Naive B cell (primary cell): ENCODE data around the gene SIN3B. TPM values are rescaled to one million over a fixed set of nuclear protein-coding genes. Genes with fewer than 3 reads are reported as not detected.

ENCODE experiments used
- ATAC-seq, 2 donors: fragments of 150-1000 bp; cut with Tn5 transposase; 2 replicates each; pipeline ENCODE4 v1.10.0; 2021; ENCODE audit warnings: low read depth in 2 of 2, mild to moderate bottlenecking in 2 of 2, moderate library complexity in 2 of 2
- DNase-seq: peaks from one replicate; pipeline ENCODE4 v3.0.0; 2022
- H3K27ac Mint-ChIP-seq, 6 donors: one replicate each; pipeline ENCODE4 v1.8.0; 2020 to 2022; ENCODE audit warnings: mild to moderate bottlenecking in 6 of 6, mixed read lengths in 6 of 6, moderate library complexity in 5 of 6, inconsistent platforms in 2 of 6
- H3K27me3 Mint-ChIP-seq, 3 donors: one replicate each; pipeline ENCODE4 v1.8.0; 2021 to 2022; ENCODE audit warnings: mixed read lengths in 3 of 3, mild to moderate bottlenecking in 1 of 3
- H3K36me3 Mint-ChIP-seq, 2 donors: one replicate each; pipeline ENCODE4 v1.8.0; 2020 to 2022; ENCODE audit warnings: mixed read lengths in 2 of 2, inconsistent platforms in 1 of 2, mild to moderate bottlenecking in 1 of 2
- H3K4me1 Mint-ChIP-seq, 3 donors: one replicate each; pipeline ENCODE4 v1.8.0; 2020 to 2022; ENCODE audit warnings: mixed read lengths in 3 of 3, inconsistent platforms in 1 of 3, mild to moderate bottlenecking in 1 of 3, moderate library complexity in 1 of 3
- H3K4me3 Mint-ChIP-seq, 8 donors: one replicate each; pipeline ENCODE4 v1.8.0; 2020 to 2022; ENCODE audit warnings: mild to moderate bottlenecking in 8 of 8, mixed read lengths in 8 of 8, moderate library complexity in 8 of 8, inconsistent platforms in 2 of 8
- H3K9me3 Mint-ChIP-seq, 7 donors: one replicate each; pipeline ENCODE4 v1.8.0; 2020 to 2022; ENCODE audit warnings: mixed read lengths in 7 of 7, mild to moderate bottlenecking in 5 of 7, inconsistent platforms in 2 of 7, moderate library complexity in 1 of 7
- polyA plus RNA-seq, 6 donors: library from polyadenylated mRNA; unstranded; fragments of 300-500 nt; fragmentation: Illumina TruSeq; gene quantifications; one replicate each; pipeline ENCODE4 v1.2.3, GENCODE V29; 2021; ENCODE audit warnings: low read depth in 6 of 6

Gene SIN3B
- polyA plus RNA-seq, 6 donors from 2014 or later, result 4.8 to 13.0 (median 6.8) TPM

DNA sequence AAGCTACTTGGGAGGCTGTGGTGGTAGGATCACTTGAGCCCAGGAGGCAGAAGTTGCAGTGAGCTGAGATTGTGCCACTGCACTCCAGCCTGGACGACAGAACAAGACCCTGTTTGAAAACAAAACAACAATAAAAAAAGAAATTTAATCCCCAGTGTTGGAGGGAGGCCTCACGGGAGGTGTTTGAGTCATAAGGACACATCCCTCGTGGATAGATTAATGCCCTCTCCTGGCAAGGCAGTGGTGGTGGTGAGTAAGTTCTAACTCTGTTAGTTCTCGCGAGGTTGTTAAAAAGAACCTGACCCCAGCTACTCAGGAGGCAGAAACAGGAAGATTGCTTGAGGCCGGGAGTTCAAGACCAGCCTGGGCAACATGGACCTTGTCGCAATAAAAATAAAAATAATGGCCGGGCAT lies 27.6 kb upstream of the SIN3B start:
- ATAC-seq, result no peak
- peak overlapping the region in 2 of 8 donors; percentile 29 to 51 for H3K4me3 Mint-ChIP-seq
- peaks cover 12 to 29% (median 13%) of the 10 kb centered on the region in 3 donors for H3K4me1 Mint-ChIP-seq
- H3K9me3 Mint-ChIP-seq, result peaks cover under 1 to 12% (median 2%) of the 10 kb centered on the region in 7 donors
- peaks cover 3 to 8% of the 10 kb centered on the region in 2 donors for H3K36me3 Mint-ChIP-seq
- H3K27me3 Mint-ChIP-seq, result peaks cover 0 to 2% (median 0%) of the 10 kb centered on the region in 3 donors
- peak overlapping the region in 2 of 6 donors; percentile 65 to 69 for H3K27ac Mint-ChIP-seq
- DNase-seq, result no peak

DNA sequence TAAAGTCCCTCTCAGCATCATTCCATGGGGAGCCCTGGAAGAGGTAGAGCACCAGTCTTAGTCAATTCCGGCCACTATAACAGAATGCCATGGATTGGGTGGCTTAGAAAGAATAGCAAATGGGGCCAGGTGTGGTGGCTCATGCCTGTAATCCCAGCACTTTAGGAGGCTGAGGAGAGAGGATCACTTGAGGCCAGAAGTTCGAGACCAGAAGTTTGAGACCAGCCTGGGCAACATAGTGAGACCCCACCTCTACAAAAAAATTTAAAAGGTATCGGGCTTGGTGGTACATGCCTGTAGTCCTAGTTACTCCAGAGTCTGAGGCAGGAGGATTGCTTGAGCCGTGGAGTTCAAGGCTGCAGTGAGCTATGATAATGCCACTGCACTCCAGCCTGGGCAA lies 25.0 kb upstream of the SIN3B start:
- no peak for DNase-seq
- Mint-ChIP-seq H3K27me3 (no peaks in the 10 kb centered on the region), H3K9me3 (peaks cover 0 to 9% (median 0%) of the 10 kb centered on the region in 7 donors), H3K4me3 (peak overlapping the region in 1 of 8 donors; percentile 10), H3K4me1 (peaks cover 12 to 29% (median 13%) of the 10 kb centered on the region in 3 donors), H3K27ac (peak overlapping the region in 1 of 6 donors; percentile 57), H3K36me3 (no peaks in the 10 kb centered on the region)
- ATAC-seq, result no peak

DNA sequence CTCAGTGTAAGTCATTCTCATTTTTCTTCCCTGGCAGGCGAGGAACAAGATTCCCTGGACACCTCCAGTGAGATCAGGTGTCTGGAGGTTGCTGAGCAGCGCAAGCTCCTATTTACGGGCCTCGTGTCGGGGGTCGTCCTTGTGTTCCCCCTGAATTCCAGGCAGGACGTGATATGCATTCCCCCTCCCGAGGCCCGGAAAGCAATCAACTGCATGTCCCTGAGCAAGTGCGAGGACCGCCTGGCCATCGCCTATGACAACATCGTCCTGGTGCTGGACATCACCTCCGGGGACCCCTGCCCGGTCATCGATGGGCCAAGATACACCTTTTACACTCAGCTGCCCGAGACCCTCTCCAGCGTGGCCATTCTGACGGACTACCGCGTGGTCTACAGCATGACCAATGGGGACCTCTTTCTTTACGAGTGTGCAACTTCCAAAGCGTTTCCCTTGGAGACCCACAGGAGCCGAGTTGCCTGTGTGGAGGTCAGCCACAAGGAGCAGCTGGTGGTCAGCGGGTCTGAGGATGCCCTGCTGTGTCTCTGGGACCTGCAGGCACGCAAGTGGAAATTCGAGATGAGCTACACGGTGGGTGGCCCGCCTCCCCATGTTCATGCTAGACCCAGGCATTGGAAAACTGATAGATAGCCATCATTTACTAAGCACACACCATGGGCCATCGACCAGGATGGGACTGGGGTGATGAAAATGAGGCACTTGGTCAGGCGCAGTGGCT lies 21.5 kb upstream of the SIN3B start:
- Mint-ChIP-seq H3K36me3 (peaks cover 0 to 2% of the 10 kb centered on the region in 2 donors), H3K4me1 (peaks cover 7 to 13% (median 8%) of the 10 kb centered on the region in 3 donors), H3K9me3 (peaks cover 0 to 20% (median 5%) of the 10 kb centered on the region in 7 donors), H3K27ac (no peak overlapping the region), H3K4me3 (no peak overlapping the region), H3K27me3 (peaks cover 0 to under 1% (median 0%) of the 10 kb centered on the region in 3 donors)
- ATAC-seq, result no peak
- DNase-seq, result no peak

DNA sequence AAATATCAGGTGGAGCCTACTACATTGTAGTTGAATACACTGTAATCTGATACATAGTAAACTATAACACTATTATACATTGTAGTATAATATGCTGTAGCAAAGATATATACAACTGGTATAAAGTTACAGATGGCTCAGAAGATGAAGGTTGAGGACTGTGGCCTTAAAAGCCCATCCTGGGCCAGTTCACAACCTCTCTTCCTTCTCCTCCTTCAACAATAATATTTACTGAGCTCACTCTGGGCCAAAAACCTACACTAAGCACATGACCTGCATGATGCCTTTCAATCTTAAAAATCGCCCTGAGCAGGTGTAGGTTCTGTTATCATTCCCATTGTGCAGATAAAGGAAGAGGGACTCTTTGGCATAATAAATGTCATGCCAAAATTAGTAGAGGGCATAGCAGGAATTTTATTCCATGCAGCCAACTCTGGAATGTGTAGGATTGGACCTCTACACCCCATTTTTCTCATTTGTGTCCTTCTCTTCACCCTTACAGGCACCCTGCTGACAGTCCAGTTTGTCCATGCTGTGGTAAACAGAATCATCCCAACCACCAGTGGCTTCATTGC lies 14.6 kb upstream of the SIN3B start:
- no peak overlapping the region for H3K4me3 Mint-ChIP-seq
- DNase-seq (no peak), ATAC-seq (no peak)
- H3K4me1 Mint-ChIP-seq, result no peaks in the 10 kb centered on the region
- peaks cover 0 to 15% (median 0%) of the 10 kb centered on the region in 3 donors for H3K27me3 Mint-ChIP-seq
- H3K9me3 Mint-ChIP-seq, result peaks cover 11 to 61% (median 43%) of the 10 kb centered on the region in 7 donors
- peaks cover 6 to 19% of the 10 kb centered on the region in 2 donors for H3K36me3 Mint-ChIP-seq
- H3K27ac Mint-ChIP-seq, result no peak overlapping the region

DNA sequence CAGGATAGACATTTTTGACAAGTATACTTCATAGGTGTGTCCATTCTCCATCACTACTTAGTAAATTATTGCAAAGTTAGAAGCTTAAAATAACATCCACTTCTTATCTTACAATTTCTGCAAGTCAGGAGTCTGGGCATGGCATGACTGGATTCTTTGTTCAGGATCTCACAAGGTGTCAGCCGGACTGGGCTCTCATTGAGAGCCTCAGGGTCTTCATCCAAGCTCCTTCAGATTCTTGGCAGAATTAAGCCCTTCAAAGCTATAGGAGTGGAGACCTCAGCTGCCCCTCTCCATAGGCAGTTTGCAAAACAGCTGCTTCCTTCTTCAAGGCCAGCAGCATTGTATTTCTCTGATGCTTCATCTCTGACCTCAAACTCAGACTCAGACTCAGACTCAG lies 9.1 kb upstream of the SIN3B start:
- peaks cover 7 to 23% (median 17%) of the 10 kb centered on the region in 7 donors for H3K9me3 Mint-ChIP-seq
- peaks cover under 1 to 29% (median 5%) of the 10 kb centered on the region in 3 donors for H3K27me3 Mint-ChIP-seq

DNA sequence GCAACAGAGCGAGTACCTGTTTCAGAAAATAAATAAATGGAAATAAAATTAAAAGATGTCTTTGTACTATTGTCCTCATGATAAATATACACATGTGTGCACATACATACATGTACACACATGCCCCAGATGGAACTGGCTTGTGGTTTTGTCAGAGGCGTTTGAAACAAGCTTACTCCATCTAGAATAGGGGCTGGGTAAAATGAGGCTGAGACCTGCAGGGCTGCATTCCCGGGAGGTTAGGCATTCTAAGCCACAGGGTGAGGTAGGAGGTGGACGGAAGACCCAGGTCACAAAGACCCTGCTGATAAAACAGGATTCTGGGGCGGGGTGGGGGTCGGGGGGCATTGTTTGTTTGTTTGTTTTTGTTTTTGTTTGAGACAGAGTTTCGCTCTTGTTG lies 8.1 kb upstream of the SIN3B start:
- DNase-seq (no peak), ATAC-seq (no peak)
- no peak overlapping the region for H3K27ac Mint-ChIP-seq
- H3K4me3 Mint-ChIP-seq, result no peak overlapping the region
- H3K27me3 Mint-ChIP-seq, result peaks cover 10 to 30% (median 15%) of the 10 kb centered on the region in 3 donors
- H3K4me1 Mint-ChIP-seq, result peaks cover 6 to 13% (median 9%) of the 10 kb centered on the region in 3 donors
- H3K36me3 Mint-ChIP-seq, result no peaks in the 10 kb centered on the region
- peaks cover 1 to 13% (median 8%) of the 10 kb centered on the region in 7 donors for H3K9me3 Mint-ChIP-seq

More for the DNA sequence above, 9.1 kb upstream of the SIN3B start:
- DNase-seq (no peak), ATAC-seq (no peak)
- Mint-ChIP-seq H3K4me3 (no peak overlapping the region), H3K27ac (no peak overlapping the region), H3K36me3 (peaks cover 6 to 9% of the 10 kb centered on the region in 2 donors), H3K4me1 (peaks cover 0 to 5% (median 1%) of the 10 kb centered on the region in 3 donors)

DNA sequence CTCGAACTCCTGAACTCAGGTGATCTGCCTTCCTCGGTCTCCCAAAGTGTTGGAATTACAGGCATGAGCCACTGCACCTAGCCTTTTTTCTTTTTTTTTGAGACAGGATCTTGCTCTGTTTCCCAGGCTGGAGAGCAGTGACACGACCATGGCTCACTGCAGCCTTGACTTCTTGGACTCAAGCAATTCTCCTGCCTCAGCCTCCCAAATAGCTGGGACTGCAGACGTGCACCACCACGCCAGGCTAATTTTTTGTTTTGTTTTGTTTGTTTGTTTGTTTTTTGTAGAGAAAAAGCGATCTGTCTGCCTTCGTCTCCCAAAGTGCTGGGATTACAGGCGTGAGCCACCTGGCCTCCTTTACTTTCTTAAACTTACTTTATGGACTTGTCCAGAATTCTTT lies 6.5 kb upstream of the SIN3B start:
- Mint-ChIP-seq H3K27ac (no peak overlapping the region), H3K27me3 (peaks cover 16 to 42% (median 30%) of the 10 kb centered on the region in 3 donors), H3K4me3 (no peak overlapping the region), H3K4me1 (peaks cover 9 to 13% (median 12%) of the 10 kb centered on the region in 3 donors), H3K36me3 (peaks cover 0 to 9% of the 10 kb centered on the region in 2 donors), H3K9me3 (peaks cover 0 to 3% (median 0%) of the 10 kb centered on the region in 7 donors)
- DNase-seq (no peak), ATAC-seq (no peak)

DNA sequence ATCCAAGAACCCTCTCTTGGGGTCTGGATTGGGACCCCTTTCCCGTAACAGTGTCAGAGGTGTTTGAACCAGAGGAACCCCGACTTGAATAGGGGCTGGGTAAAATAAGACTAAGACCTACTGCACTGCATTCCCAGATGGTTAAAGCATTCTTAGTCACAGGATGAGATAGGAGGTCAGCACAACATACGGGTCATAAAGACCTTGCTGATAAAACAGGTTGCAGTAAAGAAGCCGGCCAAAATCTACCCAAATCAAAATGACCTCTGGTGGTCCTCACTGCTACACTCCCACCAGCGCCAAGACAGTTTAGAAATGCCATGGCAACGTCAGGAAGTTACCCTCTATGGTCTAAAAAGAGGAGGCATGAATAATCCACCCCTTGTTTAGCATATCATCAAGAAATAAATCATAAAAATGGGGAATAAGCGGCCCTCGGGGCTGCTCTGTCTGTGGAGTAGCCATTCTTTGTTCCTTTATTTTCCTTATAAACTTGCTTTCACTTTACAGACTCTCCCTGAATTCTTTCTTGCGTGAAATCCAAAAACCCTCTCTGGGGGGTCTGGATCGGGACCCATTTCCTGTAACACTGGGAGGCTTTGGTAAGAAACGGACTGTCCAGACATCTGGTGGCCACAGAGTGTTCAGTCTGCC lies 4.4 kb upstream of the SIN3B start:
- DNase-seq (no peak), ATAC-seq (no peak)
- Mint-ChIP-seq H3K4me3 (peak overlapping the region in 3 of 8 donors; percentile 27 to 65 (median 50)), H3K36me3 (peaks cover 0 to 9% of the 10 kb centered on the region in 2 donors), H3K9me3 (peaks cover 0 to 2% (median 0%) of the 10 kb centered on the region in 7 donors), H3K27ac (peak overlapping the region in 1 of 6 donors; percentile 37), H3K4me1 (peaks cover 12 to 17% (median 15%) of the 10 kb centered on the region in 3 donors), H3K27me3 (peaks cover 16 to 42% (median 30%) of the 10 kb centered on the region in 3 donors)

DNA sequence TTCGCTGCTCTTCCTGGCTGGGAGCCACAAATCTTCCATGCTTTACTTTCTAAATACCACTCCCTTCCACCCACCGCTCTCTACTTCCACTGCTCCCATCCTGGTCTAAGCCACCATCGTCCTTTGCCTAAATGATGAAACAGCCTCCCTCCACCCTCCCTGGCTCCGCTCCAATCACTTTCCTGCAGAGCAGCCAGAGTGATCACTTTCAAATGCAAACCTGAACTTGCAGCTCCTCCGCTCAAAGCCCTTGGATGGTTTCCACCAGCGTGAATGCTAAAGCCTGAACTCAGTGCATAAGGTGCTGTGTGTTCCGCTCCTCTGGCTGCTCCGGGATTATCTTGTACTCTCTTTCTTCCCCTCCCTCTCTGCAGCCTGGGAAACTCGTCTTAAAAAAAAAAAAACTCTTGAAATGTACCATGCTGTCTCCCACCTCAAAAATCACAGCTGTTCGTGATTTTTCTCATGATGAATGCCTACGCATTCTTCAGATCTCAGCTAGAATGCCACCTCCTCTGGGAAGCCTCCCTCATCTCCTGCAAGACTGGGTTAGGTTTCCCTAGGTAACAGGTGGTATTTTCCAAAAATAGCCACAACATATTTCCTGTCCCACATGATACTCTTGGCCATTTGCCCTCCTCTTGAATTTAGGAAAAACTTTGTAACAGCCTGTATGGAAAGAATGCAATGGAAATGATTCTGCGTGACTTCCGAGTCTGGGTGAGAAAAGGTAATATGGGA lies 3.7 kb upstream of the SIN3B start:
- H3K4me3 Mint-ChIP-seq, result peak overlapping the region in 5 of 8 donors; percentile 17 to 78 (median 50)
- H3K36me3 Mint-ChIP-seq, result peaks cover 0 to 9% of the 10 kb centered on the region in 2 donors
- DNase-seq (no peak), ATAC-seq (no peak)
- peaks cover 17 to 24% (median 22%) of the 10 kb centered on the region in 3 donors for H3K4me1 Mint-ChIP-seq
- H3K27ac Mint-ChIP-seq, result no peak overlapping the region
- H3K9me3 Mint-ChIP-seq, result peaks cover 0 to 2% (median 0%) of the 10 kb centered on the region in 7 donors
- H3K27me3 Mint-ChIP-seq, result peaks cover 16 to 42% (median 30%) of the 10 kb centered on the region in 3 donors

DNA sequence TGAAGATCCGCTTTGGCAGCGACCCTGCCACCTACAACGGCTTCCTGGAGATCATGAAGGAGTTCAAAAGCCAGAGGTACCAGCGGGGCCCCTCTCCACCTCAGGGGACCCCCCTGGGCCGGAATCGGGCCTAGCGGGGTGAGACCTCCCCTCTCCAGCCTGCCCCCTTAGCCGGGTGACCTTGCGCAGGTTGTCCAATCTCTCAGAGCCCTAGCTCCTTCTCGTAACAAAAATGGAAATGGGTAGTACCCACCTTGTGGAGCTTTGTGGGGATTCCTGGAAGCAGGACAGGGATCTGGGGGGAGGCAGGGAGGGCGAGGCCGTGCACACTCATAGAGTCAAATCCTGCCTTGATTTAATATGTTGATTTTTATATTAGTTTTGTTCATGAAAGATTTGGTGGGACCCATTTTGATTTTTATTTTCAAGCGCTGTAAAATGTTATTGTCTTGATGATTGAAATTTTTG lies 658 bp downstream of the SIN3B start:
- H3K27me3 Mint-ChIP-seq, result peaks cover 16 to 27% (median 24%) of the 10 kb centered on the region in 3 donors
- H3K9me3 Mint-ChIP-seq, result peaks cover 0 to 2% (median 0%) of the 10 kb centered on the region in 7 donors
- H3K4me1 Mint-ChIP-seq, result peaks cover 34 to 63% (median 40%) of the 10 kb centered on the region in 3 donors
- ATAC-seq, result no peak
- no peak for DNase-seq
- peak overlapping the region; percentile 77 to 96 (median 84) for H3K4me3 Mint-ChIP-seq
- peak overlapping the region in 5 of 6 donors; percentile 16 to 87 (median 66) for H3K27ac Mint-ChIP-seq
- peaks cover 9 to 15% of the 10 kb centered on the region in 2 donors for H3K36me3 Mint-ChIP-seq

DNA sequence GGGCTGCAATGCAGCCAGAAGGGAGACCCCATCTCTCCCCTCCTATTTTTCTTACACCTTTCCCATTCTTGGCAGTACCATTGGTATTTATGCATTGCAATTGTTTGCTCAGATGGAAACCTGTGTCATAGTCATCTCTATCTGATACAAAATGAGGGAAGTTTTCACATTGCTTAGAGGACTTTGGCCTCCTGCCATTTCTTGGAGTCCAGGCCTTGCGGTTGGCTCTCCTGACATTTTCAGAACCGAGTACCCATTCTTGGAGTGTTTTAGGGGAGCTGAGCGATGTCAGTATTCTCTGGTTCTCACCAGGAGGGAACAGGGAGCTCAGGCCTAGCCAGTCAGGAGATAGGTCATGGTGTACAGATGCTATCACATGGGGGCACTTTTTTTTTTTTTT lies 1.5 kb downstream of the SIN3B start:
- no peak for ATAC-seq
- H3K36me3 Mint-ChIP-seq, result peaks cover 9 to 15% of the 10 kb centered on the region in 2 donors

DNA sequence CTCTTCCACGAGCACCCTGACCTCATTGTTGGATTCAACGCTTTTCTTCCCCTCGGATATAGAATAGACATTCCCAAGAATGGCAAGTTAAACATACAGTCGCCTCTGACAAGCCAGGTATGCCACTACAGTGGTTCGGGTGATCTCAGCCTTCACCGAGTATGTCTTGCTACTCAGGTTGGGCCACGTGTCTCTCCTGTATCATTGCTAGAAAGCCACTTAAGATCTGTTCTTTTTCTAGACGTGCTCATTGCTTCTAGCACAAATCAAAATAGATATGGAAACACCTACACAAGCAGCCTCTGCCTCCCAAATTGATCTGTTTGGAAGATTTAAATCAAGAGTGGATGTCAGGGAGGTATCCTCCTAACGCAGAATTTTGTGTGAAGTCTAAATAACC lies 2.3 kb downstream of the SIN3B start:
- ATAC-seq, result no peak
- peaks cover 4 to 11% (median 10%) of the 10 kb centered on the region in 3 donors for H3K27me3 Mint-ChIP-seq
- H3K9me3 Mint-ChIP-seq, result peaks cover 0 to 2% (median 0%) of the 10 kb centered on the region in 7 donors
- DNase-seq, result no peak
- H3K36me3 Mint-ChIP-seq, result peaks cover 12 to 15% of the 10 kb centered on the region in 2 donors
- H3K27ac Mint-ChIP-seq, result peak overlapping the region in 2 of 6 donors; percentile 3 to 26
- H3K4me3 Mint-ChIP-seq, result peak overlapping the region in 6 of 8 donors; percentile 1 to 89 (median 38)
- H3K4me1 Mint-ChIP-seq, result peaks cover 35 to 68% (median 39%) of the 10 kb centered on the region in 3 donors

More for the DNA sequence above, 1.5 kb downstream of the SIN3B start:
- peak overlapping the region in 2 of 6 donors; percentile 80 to 87 for H3K27ac Mint-ChIP-seq
- peaks cover 10 to 19% (median 16%) of the 10 kb centered on the region in 3 donors for H3K27me3 Mint-ChIP-seq
- peaks cover 0 to 2% (median 0%) of the 10 kb centered on the region in 7 donors for H3K9me3 Mint-ChIP-seq
- H3K4me1 Mint-ChIP-seq, result peaks cover 27 to 60% (median 32%) of the 10 kb centered on the region in 3 donors
- DNase-seq, result no peak
- peak overlapping the region; percentile 77 to 96 (median 84) for H3K4me3 Mint-ChIP-seq
